WERI-Rb-1 (cell line): ENCODE results near the gene PAX8.
A peak's percentile ranks its signal among the peaks of the same experiment; 100 is the strongest.
"Not testable (repeated sequence)": the region's sequence is repeated elsewhere in the genome, so short reads cannot be mapped to it uniquely, and the experiment has no call there.

ENCODE experiments used
- DNase-seq: peaks from one replicate; pipeline ENCODE4 v3.0.0-alpha.2; 2020
- H3K27ac ChIP-seq: fragments of 250-450 bp; sonication (Bioruptor Pico); 2 replicates; pipeline ENCODE4 v1.5.1; 2020; ENCODE audit warnings: mild to moderate bottlenecking, moderate library complexity
- H3K27me3 ChIP-seq: fragments of 250-450 bp; sonication (Bioruptor Pico); 2 replicates; pipeline ENCODE4 v1.5.1; 2021; ENCODE audit warnings: mild to moderate bottlenecking, low read depth, moderate library complexity; ENCODE audit not compliant: insufficient read depth, severe bottlenecking
- H3K36me3 ChIP-seq: fragments of 250-450 bp; sonication (Bioruptor Pico); 2 replicates; pipeline ENCODE4 v1.5.1; 2020; ENCODE audit warnings: mild to moderate bottlenecking, moderate library complexity
- H3K4me3 ChIP-seq: 2 replicates; pipeline ENCODE4 v1.5.1; 2011; ENCODE audit warnings: low read depth, mild to moderate bottlenecking, control low read depth, low read length
- H3K9me3 ChIP-seq: fragments of 250-450 bp; sonication (Bioruptor Pico); 2 replicates; pipeline ENCODE4 v1.5.1; 2021; ENCODE audit warnings: mild to moderate bottlenecking, moderate library complexity; ENCODE audit not compliant: severe bottlenecking
- CTCF ChIP-seq: IDR thresholded peaks from 2 replicates; pipeline ENCODE4 v1.5.1; 2011; ENCODE audit warnings: low read depth, mild to moderate bottlenecking, control low read depth, inconsistent platforms, low read length

Gene PAX8

GRCh38 chr2:113278742-113279139 lies at the start of gene PAX8:
Gene PAX8, minus strand, starts transcription at chr2:113278921. Its CDS starts 527 bp downstream, at chr2:113278394.
- no peaks in the 10 kb centered on the region for H3K27me3 ChIP-seq
- H3K36me3 ChIP-seq: no peaks in the 10 kb centered on the region
- no peak for TF ChIP-seq CTCF
- no peak for DNase-seq
- H3K4me3 ChIP-seq: no peak within 1 kb of the TSS
- H3K9me3 ChIP-seq: no peaks in the 10 kb centered on the region
- no peak within 1 kb of the TSS for H3K27ac ChIP-seq

DNA sequence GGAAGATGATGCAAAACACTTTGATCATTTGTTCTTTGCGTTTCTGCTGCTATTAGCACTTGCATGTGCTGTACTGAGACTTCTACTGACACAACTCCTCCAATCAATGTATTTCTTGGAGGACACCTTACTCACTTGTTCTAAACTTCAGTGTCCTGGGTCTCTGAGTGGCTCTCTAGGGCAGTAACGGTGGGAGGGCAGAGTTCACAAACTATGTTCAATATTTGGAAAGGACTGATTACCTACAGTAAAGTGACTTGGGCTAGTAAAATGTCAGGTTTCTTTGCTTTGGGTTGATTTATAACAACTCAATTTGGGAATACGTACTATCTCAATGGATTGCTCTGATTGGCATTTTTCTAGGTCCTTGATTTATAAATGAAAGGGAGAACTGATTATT lies 49.3 kb upstream of the PAX8 start:
- no peak for DNase-seq
- Histone ChIP-seq H3K9me3 (no peaks in the 10 kb centered on the region), H3K4me3 (no peak overlapping the region), H3K27me3 (no peaks in the 10 kb centered on the region), H3K27ac (no peak overlapping the region), H3K36me3 (no peaks in the 10 kb centered on the region)
- TF ChIP-seq CTCF: no peak

GRCh38 chr2:113325161-113325731 lies 46.5 kb upstream of the PAX8 start:
- H3K36me3 ChIP-seq, H3K9me3 ChIP-seq, H3K27me3 ChIP-seq: not testable (repeated sequence)
- peak; percentile 22 for DNase-seq
- Histone ChIP-seq H3K4me3 (peak overlapping the region; percentile 45), H3K27ac (peak overlapping the region; percentile 75)

DNA sequence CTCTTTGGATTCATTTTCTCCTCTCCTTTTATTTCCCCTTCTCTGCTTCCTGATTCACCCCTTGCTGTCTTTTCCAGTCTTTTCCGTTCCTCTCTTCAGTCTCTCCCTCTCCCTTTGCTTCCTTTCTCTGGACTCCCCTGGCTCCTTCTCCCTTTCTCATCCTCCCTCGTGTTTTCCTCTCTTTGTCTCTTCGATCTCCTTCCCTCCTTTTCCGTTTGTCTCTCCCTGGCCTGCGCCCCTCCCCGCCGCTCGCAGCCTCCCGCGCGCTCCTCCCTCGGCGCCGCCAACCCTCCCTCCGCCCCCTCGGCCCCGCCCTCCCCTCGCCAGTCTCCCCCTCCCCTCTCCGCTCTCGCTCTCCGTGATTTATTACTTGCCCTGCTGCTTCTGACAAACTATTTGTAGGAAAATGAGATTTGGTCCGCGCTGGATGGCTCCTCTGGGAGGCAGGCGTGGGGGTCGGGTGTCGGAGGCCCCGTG lies 46.0 kb upstream of the PAX8 start:
- Histone ChIP-seq H3K9me3 (no peaks in the 10 kb centered on the region), H3K4me3 (peak overlapping the region; percentile 45), H3K36me3 (no peaks in the 10 kb centered on the region), H3K27ac (peak overlapping the region; percentile 75), H3K27me3 (no peaks in the 10 kb centered on the region)
- no peak for TF ChIP-seq CTCF
- DNase-seq: peak; percentile 86

DNA sequence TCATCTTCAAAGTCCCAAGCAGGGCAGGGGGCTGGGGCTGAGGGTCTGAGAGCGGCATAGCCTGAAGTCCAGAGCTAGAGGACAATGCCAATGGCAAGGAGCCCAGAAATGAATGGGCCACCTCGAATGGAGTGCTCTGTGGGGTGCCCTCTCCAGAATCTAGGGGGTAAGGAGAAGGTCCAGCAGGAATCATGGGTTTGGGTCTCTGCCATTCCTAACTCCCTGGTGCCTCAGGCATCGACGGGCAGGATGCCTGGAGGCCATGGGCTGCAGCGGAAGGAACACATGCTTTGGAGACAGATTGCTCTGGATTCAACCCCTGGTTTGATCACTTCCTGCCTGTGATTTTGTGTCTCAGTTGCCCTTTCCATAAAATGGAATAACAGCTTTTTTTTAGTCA lies 44.4 kb upstream of the PAX8 start:
- not testable (repeated sequence) for H3K9me3 ChIP-seq, H3K36me3 ChIP-seq, DNase-seq, H3K27me3 ChIP-seq, H3K4me3 ChIP-seq, H3K27ac ChIP-seq

GRCh38 chr2:113320106-113320505 lies 41.4 kb upstream of the PAX8 start:
- not testable (repeated sequence) for H3K36me3 ChIP-seq, H3K4me3 ChIP-seq, H3K27ac ChIP-seq, DNase-seq, H3K9me3 ChIP-seq, H3K27me3 ChIP-seq

DNA sequence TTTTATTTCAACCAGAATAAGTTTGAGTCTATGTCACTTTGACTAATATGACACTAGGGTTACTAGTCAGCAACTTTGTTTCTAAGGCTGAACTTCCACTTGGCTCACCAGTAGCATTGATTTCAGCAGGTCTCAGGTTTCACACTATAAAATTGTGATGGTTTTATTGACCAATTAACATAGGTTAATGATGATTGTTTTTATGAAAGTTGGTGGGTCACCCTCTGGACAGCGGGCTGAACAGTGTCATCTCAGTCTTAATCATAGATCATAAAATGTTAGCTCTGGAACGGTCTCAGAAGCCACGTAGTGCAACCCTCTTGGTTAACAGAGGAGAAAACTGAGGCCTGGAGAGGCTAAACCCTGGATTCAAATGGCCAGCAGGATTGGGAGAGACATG lies 40.2 kb upstream of the PAX8 start:
- not testable (repeated sequence) for H3K36me3 ChIP-seq, H3K9me3 ChIP-seq, H3K4me3 ChIP-seq, H3K27ac ChIP-seq, DNase-seq, H3K27me3 ChIP-seq

GRCh38 chr2:113316085-113316484 lies 37.4 kb upstream of the PAX8 start:
- H3K27me3 ChIP-seq: no peaks in the 10 kb centered on the region
- no peaks in the 10 kb centered on the region for H3K9me3 ChIP-seq
- H3K36me3 ChIP-seq: no peaks in the 10 kb centered on the region
- DNase-seq: no peak
- H3K4me3 ChIP-seq: no peak overlapping the region
- no peak overlapping the region for H3K27ac ChIP-seq
- TF ChIP-seq CTCF: no peak

- H3K27me3 ChIP-seq, H3K36me3 ChIP-seq, H3K27ac ChIP-seq, DNase-seq, H3K4me3 ChIP-seq, H3K9me3 ChIP-seq: not testable (repeated sequence)
These were observed 35.9 kb upstream of the PAX8 start for GRCh38 chr2:113314663-113315062.

GRCh38 chr2:113314176-113314575 lies 35.5 kb upstream of the PAX8 start:
- H3K27me3 ChIP-seq, H3K4me3 ChIP-seq, H3K36me3 ChIP-seq, H3K9me3 ChIP-seq, H3K27ac ChIP-seq, DNase-seq: not testable (repeated sequence)

DNA sequence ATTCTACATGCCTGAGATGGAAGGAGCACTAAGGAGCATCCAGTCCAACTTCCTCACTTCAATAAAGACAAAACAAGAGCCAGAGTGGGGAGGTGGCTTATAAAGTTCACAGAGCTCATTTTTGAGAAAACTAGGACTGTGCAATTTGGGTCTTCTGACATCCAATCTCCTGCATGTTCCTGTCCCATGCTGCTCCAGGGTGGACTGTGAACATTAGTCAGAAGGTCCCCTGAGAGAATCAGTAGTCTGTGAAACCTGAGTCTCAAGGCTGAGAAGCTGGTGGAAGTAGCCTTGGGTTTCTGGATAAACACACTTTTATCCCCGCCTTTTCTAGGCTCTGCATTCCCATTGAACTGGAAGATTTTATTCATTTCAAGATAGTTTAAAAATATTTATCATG lies 33.1 kb upstream of the PAX8 start:
- H3K27ac ChIP-seq, H3K27me3 ChIP-seq, H3K36me3 ChIP-seq, DNase-seq, H3K9me3 ChIP-seq, H3K4me3 ChIP-seq: not testable (repeated sequence)
